Liver (tissue), 9 donors: ENCODE results near the gene RPS6KB1. TPM values are rescaled to one million over a fixed set of nuclear protein-coding genes. Genes with fewer than 3 reads are reported as not detected.
"Not testable (repeated sequence)": the region's sequence is repeated elsewhere in the genome, so short reads cannot be mapped to it uniquely, and the experiment has no call there.

Experiments used
- DNase-seq: peaks from one replicate; pipeline ENCODE4 v3.0.0-alpha.2; 2017; ENCODE audit warnings: low spot score
- H3K27ac ChIP-seq, 2 donors: one replicate each; pipeline ENCODE4 v1.7.0; 2013; ENCODE audit warnings: inconsistent platforms in 2 of 2, low read length in 2 of 2, control low read depth in 1 of 2, low read depth in 1 of 2, mild to moderate bottlenecking in 1 of 2
- H3K27me3 ChIP-seq, 4 donors: one replicate each; pipeline versions ENCODE4 v1.6.1 to v1.7.0; 2013; ENCODE audit warnings: low read length in 3 of 4, inconsistent platforms in 1 of 4, mild to moderate bottlenecking in 1 of 4, moderate library complexity in 1 of 4; ENCODE audit not compliant: control insufficient read depth in 4 of 4, insufficient read depth in 4 of 4
- H3K36me3 ChIP-seq, 4 donors: one replicate each; pipeline versions ENCODE4 v1.6.1 to v1.7.0; 2013; ENCODE audit warnings: low read length in 3 of 4, mild to moderate bottlenecking in 3 of 4, low read depth in 1 of 4, moderate library complexity in 1 of 4; ENCODE audit not compliant: control insufficient read depth in 4 of 4, insufficient read depth in 3 of 4
- H3K4me1 ChIP-seq, 4 donors: one replicate each; pipeline versions ENCODE4 v1.6.1 to v1.7.0; 2013; ENCODE audit warnings: low read length in 3 of 4, mild to moderate bottlenecking in 3 of 4, moderate library complexity in 1 of 4; ENCODE audit not compliant: control insufficient read depth in 4 of 4, insufficient read depth in 4 of 4
- H3K4me3 ChIP-seq, 3 donors: one replicate each; pipeline versions ENCODE4 v1.6.1 to v1.7.0; 2013; ENCODE audit warnings: low read length in 3 of 3, control low read depth in 1 of 3, low read depth in 1 of 3, mild to moderate bottlenecking in 1 of 3
- H3K9ac ChIP-seq, 2 donors: one replicate each; pipeline ENCODE4 v1.7.0; 2013; ENCODE audit warnings: low read length in 2 of 2, mild to moderate bottlenecking in 2 of 2, moderate library complexity in 2 of 2, control low read depth in 1 of 2, low read depth in 1 of 2
- H3K9me3 ChIP-seq, 4 donors: one replicate each; pipeline versions ENCODE4 v1.6.1 to v1.7.0; 2013; ENCODE audit warnings: low read length in 3 of 4; ENCODE audit not compliant: control insufficient read depth in 4 of 4
- FOXA2 ChIP-seq: IDR thresholded peaks from 2 replicates; pipeline ENCODE4 v1.6.1; 2016; ENCODE audit warnings: antibody characterized with exemption
- GABPA ChIP-seq, 2 donors: IDR thresholded peaks in 1 of 2; conservative IDR thresholded peaks in 1 of 2; 2 replicates each; pipeline ENCODE4 v1.6.1; 2016; ENCODE audit warnings: antibody characterized with exemption in 2 of 2, mild to moderate bottlenecking in 1 of 2, moderate library complexity in 1 of 2
- JUND ChIP-seq, 2 donors: IDR thresholded peaks; 2 replicates each; pipeline ENCODE4 v1.6.1; 2016; ENCODE audit warnings: antibody characterized with exemption in 2 of 2
- RXRA ChIP-seq, 2 donors: IDR thresholded peaks; 2 replicates each; pipeline ENCODE4 v1.6.1; 2017 to 2018; ENCODE audit warnings: antibody characterized with exemption in 2 of 2, mild to moderate bottlenecking in 1 of 2
- TAF1 ChIP-seq: conservative IDR thresholded peaks from 2 replicates; pipeline ENCODE4 v1.6.1; 2016; ENCODE audit warnings: antibody characterized with exemption, mild to moderate bottlenecking
- WGBS: extraction: QIAGEN DNeasy Blood & Tissue Kit; methylation state at CpG from one replicate; pipeline ENCODE4 v1.1.7; 2013; 5-methylcytosine and 5-hydroxymethylcytosine counted together
- polyA plus RNA-seq, 2 donors: library from polyadenylated mRNA; stranded (reverse) in 1 of 2; unstranded in 1 of 2; fragments of 200-250 nt in 1 of 2; fragments of >200 nt in 1 of 2; fragmentation: Nextera tagmentation in 1 of 2; extraction: Ambion mirVana in 1 of 2; gene quantifications; one replicate each; pipeline versions ENCODE4 v1.2.1 to v1.2.3, GENCODE V29; 2013 to 2015
- total RNA-seq, 2 donors: library from RNA; depleted of rRNA; stranded (reverse); fragments of >200 nt; gene quantifications; one replicate each; pipeline ENCODE4 v1.2.3, GENCODE V29; 2014
- donor health status: healthy.
- donor health status: healthy.
- donor health status: healthy.
- donor health status: healthy.
- donor health status: healthy.

RPS6KB1 gene
- total and polyA plus RNA-seq, 4 donors = 5.6 to 22.1 (median 15.3) TPM

GRCh38 chr17:59946433-59946832 is 53.5 kb downstream of the RPS6KB1 start:
- DNase-seq, H3K9me3 ChIP-seq, H3K4me3 ChIP-seq, H3K27me3 ChIP-seq, H3K4me1 ChIP-seq, H3K27ac ChIP-seq, H3K9ac ChIP-seq: not testable (repeated sequence)
- H3K36me3 ChIP-seq = peaks cover 5 to 39% (median 25%) of the 10 kb centered on the region in 4 donors
- 92% methylated on average over 7 of the region's 7 CpGs for WGBS

DNA sequence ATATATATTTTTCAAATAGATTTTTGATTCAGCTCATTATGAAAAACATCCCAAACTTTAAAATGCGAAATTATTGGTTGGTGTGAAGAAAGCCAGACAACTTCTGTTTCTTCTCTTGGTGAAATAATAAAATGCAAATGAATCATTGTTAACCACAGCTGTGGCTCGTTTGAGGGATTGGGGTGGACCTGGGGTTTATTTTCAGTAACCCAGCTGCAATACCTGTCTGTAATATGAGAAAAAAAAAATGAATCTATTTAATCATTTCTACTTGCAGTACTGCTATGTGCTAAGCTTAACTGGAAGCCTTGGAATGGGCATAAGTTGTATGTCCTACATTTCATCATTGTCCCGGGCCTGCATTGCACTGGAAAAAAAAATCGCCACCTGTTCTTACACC is 54.4 kb downstream of the RPS6KB1 start:
- not testable (repeated sequence) for H3K4me3 ChIP-seq, H3K9ac ChIP-seq, DNase-seq, H3K27me3 ChIP-seq, H3K9me3 ChIP-seq, H3K27ac ChIP-seq, H3K4me1 ChIP-seq
- H3K36me3 ChIP-seq = peaks cover 4 to 39% (median 21%) of the 10 kb centered on the region in 4 donors
- WGBS = 90% methylated on average over 4 of the region's 4 CpGs

DNA sequence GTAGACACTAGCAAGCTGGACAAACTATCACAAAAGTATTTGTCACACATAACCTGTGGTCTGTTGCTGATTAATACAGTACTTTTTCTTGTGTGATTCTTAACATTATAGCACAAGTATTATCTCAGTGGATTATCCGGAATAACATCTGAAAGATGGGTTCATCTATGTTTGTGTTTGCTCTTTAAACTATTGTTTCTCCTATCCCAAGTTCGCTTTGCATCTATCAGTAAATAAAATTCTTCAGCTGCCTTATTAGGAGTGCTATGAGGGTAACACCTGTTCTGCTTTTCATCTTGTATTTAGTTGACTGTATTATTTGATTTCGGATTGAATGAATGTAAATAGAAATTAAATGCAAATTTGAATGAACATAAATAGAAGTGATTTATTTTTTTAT is 57.1 kb downstream of the RPS6KB1 start:
- no peak for TF ChIP-seq FOXA2
- DNase-seq = no peak
- peaks cover 4 to 35% (median 19%) of the 10 kb centered on the region in 4 donors for H3K36me3 ChIP-seq
- H3K9ac ChIP-seq = no peak overlapping the region
- H3K27me3 ChIP-seq = no peaks in the 10 kb centered on the region
- 93% methylated on average over 3 of the region's 3 CpGs for WGBS
- no peak overlapping the region for H3K4me3 ChIP-seq
- H3K27ac ChIP-seq = no peak overlapping the region
- H3K9me3 ChIP-seq = no peaks in the 10 kb centered on the region
- no peaks in the 10 kb centered on the region for H3K4me1 ChIP-seq

- Histone ChIP-seq H3K27ac (no peak overlapping the region), H3K4me3 (no peak overlapping the region), H3K27me3 (no peaks in the 10 kb centered on the region), H3K36me3 (peaks cover 4 to 26% (median 19%) of the 10 kb centered on the region in 4 donors), H3K9ac (no peak overlapping the region), H3K4me1 (no peaks in the 10 kb centered on the region), H3K9me3 (no peaks in the 10 kb centered on the region)
- TF ChIP-seq GABPA (IDR thresholded peaks at IDR 0.05 in 1 of 2, conservative IDR thresholded peaks at IDR 0.05 in 1 of 2) (no peak), TAF1 (no peak), JUND (IDR thresholded peaks at IDR 0.05) (no peak), RXRA (IDR thresholded peaks at IDR 0.05) (no peak)
- no peak for DNase-seq
- WGBS = 94% methylated on average over 3 of the region's 3 CpGs
Measured at GRCh38 chr17:59954856-59955255, 61.9 kb downstream of the RPS6KB1 start.

DNA sequence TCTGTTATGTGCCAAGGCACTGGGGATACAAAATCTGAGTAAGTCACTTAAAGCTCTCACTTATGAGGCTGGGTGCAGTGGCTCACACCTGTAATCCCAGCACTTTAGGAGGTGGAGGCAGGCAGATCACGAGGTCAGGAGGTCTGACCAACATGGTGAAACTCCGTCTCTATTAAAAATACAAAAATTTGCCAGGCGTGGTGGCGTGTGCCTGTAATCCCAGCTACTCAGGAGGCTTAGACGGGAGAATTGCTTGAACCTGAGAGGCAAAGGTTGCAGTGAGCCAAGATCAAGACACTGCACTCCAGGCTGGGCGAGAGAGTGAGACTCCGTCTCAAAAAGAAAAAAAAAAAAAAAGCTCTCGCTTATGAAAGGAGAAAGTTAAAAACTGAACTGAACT is 66.7 kb downstream of the RPS6KB1 start:
- H3K4me3 ChIP-seq, DNase-seq, H3K9me3 ChIP-seq, H3K27me3 ChIP-seq, H3K9ac ChIP-seq, H3K27ac ChIP-seq: not testable (repeated sequence)
- H3K4me1 ChIP-seq = peaks cover 2 to 12% (median 9%) of the 10 kb centered on the region in 4 donors
- WGBS = 97% methylated on average over 8 of the region's 8 CpGs
- peaks cover 2 to 20% (median 19%) of the 10 kb centered on the region in 4 donors for H3K36me3 ChIP-seq
